HEK293 (cell line): ENCODE data around the gene ETV6.

Experiments
- CTCF ChIA-PET: fragments of 350-600 bp; formaldehyde crosslinking; extraction: SDS; loops from one replicate; lab custom pipeline; 2021; ENCODE audit warnings: antibody characterized with exemption; lab: Yijun Ruan, JAX
- POLR2A ChIA-PET: fragments of 300-600 bp; formaldehyde crosslinking; extraction: SDS; loops from one replicate; lab custom pipeline; 2020; ENCODE audit warnings: antibody characterized with exemption, inconsistent platforms; lab: Yijun Ruan, JAX
- H3K27ac ChIP-seq: fragments of 200-500 bp; sonication (Bioruptor generic); 2 replicates; pipeline ENCODE4 v1.5.1; 2014; ENCODE audit warnings: low read depth, low read length, control low read depth, inconsistent platforms; ENCODE audit errors: extremely low read depth
- H3K36me3 ChIP-seq, 2 experiments: fragments of 200-500 bp in 1 of 2; sonication (Bioruptor generic) in 1 of 2; 1 replicate in 1 of 2; 2 replicates in 1 of 2; pipeline ENCODE4 v1.5.1; 2014 to 2017; ENCODE audit warnings: inconsistent platforms in 2 of 2, low read length in 2 of 2; ENCODE audit not compliant: control insufficient read depth in 2 of 2, insufficient read depth in 1 of 2
- H3K4me1 ChIP-seq: fragments of 200-500 bp; sonication (Bioruptor generic); 2 replicates; pipeline ENCODE4 v1.5.1; 2014; ENCODE audit warnings: mild to moderate bottlenecking, low read length, inconsistent platforms; ENCODE audit not compliant: control insufficient read depth, insufficient read depth
- H3K4me3 ChIP-seq: 2 replicates; pipeline ENCODE4 v1.5.1; 2011; ENCODE audit warnings: low read depth, mild to moderate bottlenecking, control low read depth, low read length, moderate library complexity
- H3K9me3 ChIP-seq: fragments of 200-500 bp; sonication (Bioruptor generic); 2 replicates; pipeline ENCODE4 v1.5.1; 2014; ENCODE audit warnings: low read depth, low read length, inconsistent platforms; ENCODE audit not compliant: control insufficient read depth, insufficient read depth
- GLIS2 ChIP-seq: fragments of 450-650 bp; formaldehyde crosslinking; IDR thresholded peaks from 2 replicates; pipeline ENCODE4 v1.5.1; 2016; ENCODE audit warnings: missing biosample characterization, missing genetic modification characterization
- PRDM1 ChIP-seq: fragments of 450-650 bp; formaldehyde crosslinking; IDR thresholded peaks from 2 replicates; pipeline ENCODE4; 2016; ENCODE audit warnings: missing biosample characterization, missing genetic modification characterization
- ZBTB20 ChIP-seq: fragments of 450-650 bp; formaldehyde crosslinking; IDR thresholded peaks from 2 replicates; pipeline ENCODE4 v1.5.1; 2016; ENCODE audit warnings: missing biosample characterization, missing genetic modification characterization
- ZNF140 ChIP-seq: fragments of 450-650 bp; formaldehyde crosslinking; IDR thresholded peaks from 2 replicates; pipeline ENCODE4 v1.5.1; 2016; ENCODE audit warnings: missing biosample characterization, missing genetic modification characterization
- ZNF211 ChIP-seq: fragments of 450-650 bp; formaldehyde crosslinking; IDR thresholded peaks from 2 replicates; pipeline ENCODE4 v1.5.1; 2016; ENCODE audit warnings: low read depth, missing biosample characterization, missing genetic modification characterization
- ZNF292 ChIP-seq: fragments of 450-650 bp; formaldehyde crosslinking; IDR thresholded peaks from 2 replicates; pipeline ENCODE4 v1.5.1; 2016; ENCODE audit warnings: low read depth, missing biosample characterization, missing genetic modification characterization, borderline replicate concordance
- ZNF341 ChIP-seq: fragments of 450-650 bp; formaldehyde crosslinking; IDR thresholded peaks from 2 replicates; pipeline ENCODE4; 2016; ENCODE audit warnings: low read depth, missing biosample characterization, missing genetic modification characterization
- ZNF391 ChIP-seq: fragments of 450-650 bp; formaldehyde crosslinking; IDR thresholded peaks from 2 replicates; pipeline ENCODE4 v1.5.1; 2016; ENCODE audit warnings: low read depth, missing biosample characterization, missing genetic modification characterization, borderline replicate concordance
- ZNF529 ChIP-seq: fragments of 450-650 bp; formaldehyde crosslinking; IDR thresholded peaks from 2 replicates; pipeline ENCODE4 v1.5.1; 2017; ENCODE audit warnings: missing genetic modification characterization, missing biosample characterization; ENCODE audit not compliant: insufficient replicate concordance
- ZNF555 ChIP-seq: fragments of 450-650 bp; formaldehyde crosslinking; conservative IDR thresholded peaks from 2 replicates; pipeline ENCODE4 v1.5.1; 2017; ENCODE audit warnings: missing biosample characterization, mild to moderate bottlenecking, missing genetic modification characterization, inconsistent platforms
- ZNF585B ChIP-seq: fragments of 450-650 bp; formaldehyde crosslinking; IDR thresholded peaks from 2 replicates; pipeline ENCODE4 v1.5.1; 2016; ENCODE audit warnings: missing biosample characterization, missing genetic modification characterization
- ZSCAN30 ChIP-seq: fragments of 450-650 bp; IDR thresholded peaks from 2 replicates; pipeline ENCODE4 v1.5.1; 2018; ENCODE audit warnings: missing biosample characterization, mild to moderate bottlenecking, missing genetic modification characterization, moderate library complexity
- TF ChIP-seq, protein P1 (sequence below): fragments of 450-650 bp; formaldehyde crosslinking; IDR thresholded peaks from 2 replicates; pipeline ENCODE4 v1.5.1; 2016; ENCODE audit warnings: missing biosample characterization, missing genetic modification characterization, low read depth
- TF ChIP-seq, protein P2 (sequence below): fragments of 450-650 bp; formaldehyde crosslinking; IDR thresholded peaks from 2 replicates; pipeline ENCODE4 v1.5.1; 2016; ENCODE audit warnings: missing biosample characterization, missing genetic modification characterization
- TF ChIP-seq, protein P3 (sequence below): fragments of 450-650 bp; formaldehyde crosslinking; IDR thresholded peaks from 2 replicates; pipeline ENCODE4 v1.5.1; 2016; ENCODE audit warnings: missing biosample characterization, missing genetic modification characterization, borderline replicate concordance
- TF ChIP-seq, protein P4 (sequence below): IDR thresholded peaks from 2 replicates; pipeline ENCODE4 v1.6.1; 2011; ENCODE audit warnings: mild to moderate bottlenecking, low read depth, low read length, borderline replicate concordance
- TF ChIP-seq, protein P5 (sequence below): fragments of 450-650 bp; formaldehyde crosslinking; IDR thresholded peaks from 2 replicates; pipeline ENCODE4 v1.5.1; 2017; ENCODE audit warnings: missing biosample characterization, missing genetic modification characterization
- TF ChIP-seq, protein P6 (sequence below): fragments of 450-650 bp; formaldehyde crosslinking; IDR thresholded peaks from 2 replicates; pipeline ENCODE4 v1.5.1; 2016; ENCODE audit warnings: missing biosample characterization, missing genetic modification characterization
- TF ChIP-seq, protein P7 (sequence below): fragments of 450-650 bp; formaldehyde crosslinking; IDR thresholded peaks from 2 replicates; pipeline ENCODE4; 2016; ENCODE audit warnings: missing biosample characterization, missing genetic modification characterization

ETV6 gene

DNA sequence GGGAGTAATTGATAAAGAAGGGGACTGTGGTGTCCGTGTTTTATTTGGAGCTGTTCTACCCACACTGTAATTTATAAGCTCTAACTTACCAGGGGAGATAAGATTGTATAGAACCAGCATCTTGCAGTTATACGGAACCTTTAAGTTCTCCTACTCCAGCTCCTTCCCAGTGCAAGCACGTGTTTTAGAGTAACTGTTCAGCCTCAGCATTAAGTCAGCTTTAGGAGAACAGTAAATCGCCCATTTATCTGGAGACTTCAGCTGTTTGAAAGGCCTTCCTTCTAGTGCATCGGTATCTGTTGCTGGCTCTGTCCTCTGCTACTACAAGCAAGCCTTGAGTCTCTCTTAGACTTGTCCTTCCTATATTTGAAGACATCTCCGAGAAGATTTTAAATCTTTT lies 95.6 kb downstream of the ETV6 start:
- TF ChIP-seq ZNF341 (tag by site-specific recombination), result no peak
- TF ChIP-seq, protein P1, sequence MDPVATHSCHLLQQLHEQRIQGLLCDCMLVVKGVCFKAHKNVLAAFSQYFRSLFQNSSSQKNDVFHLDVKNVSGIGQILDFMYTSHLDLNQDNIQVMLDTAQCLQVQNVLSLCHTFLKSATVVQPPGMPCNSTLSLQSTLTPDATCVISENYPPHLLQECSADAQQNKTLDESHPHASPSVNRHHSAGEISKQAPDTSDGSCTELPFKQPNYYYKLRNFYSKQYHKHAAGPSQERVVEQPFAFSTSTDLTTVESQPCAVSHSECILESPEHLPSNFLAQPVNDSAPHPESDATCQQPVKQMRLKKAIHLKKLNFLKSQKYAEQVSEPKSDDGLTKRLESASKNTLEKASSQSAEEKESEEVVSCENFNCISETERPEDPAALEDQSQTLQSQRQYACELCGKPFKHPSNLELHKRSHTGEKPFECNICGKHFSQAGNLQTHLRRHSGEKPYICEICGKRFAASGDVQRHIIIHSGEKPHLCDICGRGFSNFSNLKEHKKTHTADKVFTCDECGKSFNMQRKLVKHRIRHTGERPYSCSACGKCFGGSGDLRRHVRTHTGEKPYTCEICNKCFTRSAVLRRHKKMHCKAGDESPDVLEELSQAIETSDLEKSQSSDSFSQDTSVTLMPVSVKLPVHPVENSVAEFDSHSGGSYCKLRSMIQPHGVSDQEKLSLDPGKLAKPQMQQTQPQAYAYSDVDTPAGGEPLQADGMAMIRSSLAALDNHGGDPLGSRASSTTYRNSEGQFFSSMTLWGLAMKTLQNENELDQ (tag by site-specific recombination), result no peak
- TF ChIP-seq ZSCAN30 (tag by site-specific recombination), result no peak
- TF ChIP-seq, protein P2, sequence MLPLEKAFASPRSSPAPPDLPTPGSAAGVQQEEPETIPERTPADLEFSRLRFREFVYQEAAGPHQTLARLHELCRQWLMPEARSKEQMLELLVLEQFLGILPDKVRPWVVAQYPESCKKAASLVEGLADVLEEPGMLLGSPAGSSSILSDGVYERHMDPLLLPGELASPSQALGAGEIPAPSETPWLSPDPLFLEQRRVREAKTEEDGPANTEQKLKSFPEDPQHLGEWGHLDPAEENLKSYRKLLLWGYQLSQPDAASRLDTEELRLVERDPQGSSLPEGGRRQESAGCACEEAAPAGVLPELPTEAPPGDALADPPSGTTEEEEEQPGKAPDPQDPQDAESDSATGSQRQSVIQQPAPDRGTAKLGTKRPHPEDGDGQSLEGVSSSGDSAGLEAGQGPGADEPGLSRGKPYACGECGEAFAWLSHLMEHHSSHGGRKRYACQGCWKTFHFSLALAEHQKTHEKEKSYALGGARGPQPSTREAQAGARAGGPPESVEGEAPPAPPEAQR (tag by site-specific recombination), result no peak
- no peak for TF ChIP-seq ZNF140
- Histone ChIP-seq H3K9me3 (no peaks in the 10 kb centered on the region), H3K4me1 (no peaks in the 10 kb centered on the region), H3K4me3 (no peak overlapping the region), H3K36me3 (no peaks in the 10 kb centered on the region), H3K27ac (no peak overlapping the region)
- CTCF ChIA-PET, result interaction anchor here (0.5 to 1.8 kb wide), 4 partner anchors 11 to 323 kb away, joined by 3 to 7 read pairs (median 4); no protein-coding TSS in a partner anchor
- POLR2A ChIA-PET, result no interaction called here

DNA sequence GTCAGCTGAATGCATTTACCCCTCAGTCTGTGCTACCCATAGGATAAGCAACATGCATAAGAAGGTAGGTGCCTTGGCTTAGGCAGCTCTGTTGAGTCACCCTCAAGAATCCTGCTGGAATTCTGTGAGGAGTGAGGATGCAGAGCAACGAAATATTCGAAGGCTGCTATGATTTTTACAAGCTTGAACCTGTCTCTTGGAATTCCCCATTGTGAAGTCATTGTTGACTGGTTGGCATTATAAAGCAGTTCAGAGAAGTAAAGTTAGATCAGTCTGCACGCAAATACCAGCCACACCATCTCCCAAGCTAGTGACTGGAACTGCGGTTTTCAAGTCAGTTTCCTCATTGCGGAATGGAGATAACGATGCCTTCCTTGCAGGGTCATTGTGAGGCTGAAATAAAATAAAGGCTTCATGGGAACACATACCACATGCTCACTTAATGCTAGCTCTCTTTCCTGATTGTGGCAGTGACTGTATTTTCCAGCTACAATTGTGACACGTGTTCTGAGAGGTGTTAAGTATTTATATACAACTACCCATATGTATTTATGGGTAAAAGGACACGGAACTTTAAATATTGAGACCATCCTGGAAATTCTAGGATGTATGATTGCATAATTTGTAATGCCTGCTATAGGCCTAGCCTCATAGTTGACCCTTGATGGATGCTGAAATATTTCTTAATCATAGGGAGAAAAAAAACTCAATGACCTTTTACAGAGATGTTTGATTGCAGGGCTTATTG lies 96.7 kb downstream of the ETV6 start:
- H3K27ac ChIP-seq, result no peak overlapping the region
- H3K4me3 ChIP-seq, result no peak overlapping the region
- no peaks in the 10 kb centered on the region for H3K4me1 ChIP-seq
- no peaks in the 10 kb centered on the region for H3K36me3 ChIP-seq
- ChIA-PET CTCF (interaction anchor here (0.5 to 0.6 kb wide), 2 partner anchors 27 to 166 kb away, joined by 3 to 6 read pairs; no protein-coding TSS in a partner anchor), POLR2A (no interaction called here)
- no peaks in the 10 kb centered on the region for H3K9me3 ChIP-seq
- TF ChIP-seq, protein P3, sequence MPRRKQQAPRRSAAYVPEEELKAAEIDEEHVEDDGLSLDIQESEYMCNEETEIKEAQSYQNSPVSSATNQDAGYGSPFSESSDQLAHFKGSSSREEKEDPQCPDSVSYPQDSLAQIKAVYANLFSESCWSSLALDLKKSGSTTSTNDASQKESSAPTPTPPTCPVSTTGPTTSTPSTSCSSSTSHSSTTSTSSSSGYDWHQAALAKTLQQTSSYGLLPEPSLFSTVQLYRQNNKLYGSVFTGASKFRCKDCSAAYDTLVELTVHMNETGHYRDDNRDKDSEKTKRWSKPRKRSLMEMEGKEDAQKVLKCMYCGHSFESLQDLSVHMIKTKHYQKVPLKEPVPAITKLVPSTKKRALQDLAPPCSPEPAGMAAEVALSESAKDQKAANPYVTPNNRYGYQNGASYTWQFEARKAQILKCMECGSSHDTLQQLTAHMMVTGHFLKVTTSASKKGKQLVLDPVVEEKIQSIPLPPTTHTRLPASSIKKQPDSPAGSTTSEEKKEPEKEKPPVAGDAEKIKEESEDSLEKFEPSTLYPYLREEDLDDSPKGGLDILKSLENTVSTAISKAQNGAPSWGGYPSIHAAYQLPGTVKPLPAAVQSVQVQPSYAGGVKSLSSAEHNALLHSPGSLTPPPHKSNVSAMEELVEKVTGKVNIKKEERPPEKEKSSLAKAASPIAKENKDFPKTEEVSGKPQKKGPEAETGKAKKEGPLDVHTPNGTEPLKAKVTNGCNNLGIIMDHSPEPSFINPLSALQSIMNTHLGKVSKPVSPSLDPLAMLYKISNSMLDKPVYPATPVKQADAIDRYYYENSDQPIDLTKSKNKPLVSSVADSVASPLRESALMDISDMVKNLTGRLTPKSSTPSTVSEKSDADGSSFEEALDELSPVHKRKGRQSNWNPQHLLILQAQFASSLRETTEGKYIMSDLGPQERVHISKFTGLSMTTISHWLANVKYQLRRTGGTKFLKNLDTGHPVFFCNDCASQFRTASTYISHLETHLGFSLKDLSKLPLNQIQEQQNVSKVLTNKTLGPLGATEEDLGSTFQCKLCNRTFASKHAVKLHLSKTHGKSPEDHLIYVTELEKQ (tag by site-specific recombination), result no peak
- TF ChIP-seq GLIS2 (tag by site-specific recombination) (no peak), ZNF529 (tag by site-specific recombination) (no peak), ZNF391 (tag by site-specific recombination) (no peak), ZBTB20 (no peak), ZNF555 (no peak), ZNF292 (tag by site-specific recombination) (no peak), ZNF211 (tag by site-specific recombination) (no peak), ZNF585B (tag by site-specific recombination) (no peak), PRDM1 (no peak)
- TF ChIP-seq, protein P4, sequence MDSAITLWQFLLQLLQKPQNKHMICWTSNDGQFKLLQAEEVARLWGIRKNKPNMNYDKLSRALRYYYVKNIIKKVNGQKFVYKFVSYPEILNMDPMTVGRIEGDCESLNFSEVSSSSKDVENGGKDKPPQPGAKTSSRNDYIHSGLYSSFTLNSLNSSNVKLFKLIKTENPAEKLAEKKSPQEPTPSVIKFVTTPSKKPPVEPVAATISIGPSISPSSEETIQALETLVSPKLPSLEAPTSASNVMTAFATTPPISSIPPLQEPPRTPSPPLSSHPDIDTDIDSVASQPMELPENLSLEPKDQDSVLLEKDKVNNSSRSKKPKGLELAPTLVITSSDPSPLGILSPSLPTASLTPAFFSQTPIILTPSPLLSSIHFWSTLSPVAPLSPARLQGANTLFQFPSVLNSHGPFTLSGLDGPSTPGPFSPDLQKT, result no peak
- TF ChIP-seq, protein P5, sequence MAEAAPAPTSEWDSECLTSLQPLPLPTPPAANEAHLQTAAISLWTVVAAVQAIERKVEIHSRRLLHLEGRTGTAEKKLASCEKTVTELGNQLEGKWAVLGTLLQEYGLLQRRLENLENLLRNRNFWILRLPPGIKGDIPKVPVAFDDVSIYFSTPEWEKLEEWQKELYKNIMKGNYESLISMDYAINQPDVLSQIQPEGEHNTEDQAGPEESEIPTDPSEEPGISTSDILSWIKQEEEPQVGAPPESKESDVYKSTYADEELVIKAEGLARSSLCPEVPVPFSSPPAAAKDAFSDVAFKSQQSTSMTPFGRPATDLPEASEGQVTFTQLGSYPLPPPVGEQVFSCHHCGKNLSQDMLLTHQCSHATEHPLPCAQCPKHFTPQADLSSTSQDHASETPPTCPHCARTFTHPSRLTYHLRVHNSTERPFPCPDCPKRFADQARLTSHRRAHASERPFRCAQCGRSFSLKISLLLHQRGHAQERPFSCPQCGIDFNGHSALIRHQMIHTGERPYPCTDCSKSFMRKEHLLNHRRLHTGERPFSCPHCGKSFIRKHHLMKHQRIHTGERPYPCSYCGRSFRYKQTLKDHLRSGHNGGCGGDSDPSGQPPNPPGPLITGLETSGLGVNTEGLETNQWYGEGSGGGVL (tag by site-specific recombination), result no peak
- TF ChIP-seq, protein P6, sequence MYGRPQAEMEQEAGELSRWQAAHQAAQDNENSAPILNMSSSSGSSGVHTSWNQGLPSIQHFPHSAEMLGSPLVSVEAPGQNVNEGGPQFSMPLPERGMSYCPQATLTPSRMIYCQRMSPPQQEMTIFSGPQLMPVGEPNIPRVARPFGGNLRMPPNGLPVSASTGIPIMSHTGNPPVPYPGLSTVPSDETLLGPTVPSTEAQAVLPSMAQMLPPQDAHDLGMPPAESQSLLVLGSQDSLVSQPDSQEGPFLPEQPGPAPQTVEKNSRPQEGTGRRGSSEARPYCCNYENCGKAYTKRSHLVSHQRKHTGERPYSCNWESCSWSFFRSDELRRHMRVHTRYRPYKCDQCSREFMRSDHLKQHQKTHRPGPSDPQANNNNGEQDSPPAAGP (tag by site-specific recombination), result no peak
- TF ChIP-seq, protein P7, sequence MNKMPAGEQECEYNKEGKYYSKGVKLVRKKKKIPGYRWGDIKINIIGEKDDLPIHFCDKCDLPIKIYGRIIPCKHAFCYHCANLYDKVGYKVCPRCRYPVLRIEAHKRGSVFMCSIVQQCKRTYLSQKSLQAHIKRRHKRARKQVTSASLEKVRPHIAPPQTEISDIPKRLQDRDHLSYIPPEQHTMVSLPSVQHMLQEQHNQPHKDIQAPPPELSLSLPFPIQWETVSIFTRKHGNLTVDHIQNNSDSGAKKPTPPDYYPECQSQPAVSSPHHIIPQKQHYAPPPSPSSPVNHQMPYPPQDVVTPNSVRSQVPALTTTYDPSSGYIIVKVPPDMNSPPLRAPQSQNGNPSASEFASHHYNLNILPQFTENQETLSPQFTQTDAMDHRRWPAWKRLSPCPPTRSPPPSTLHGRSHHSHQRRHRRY, result no peak
